HepG2 (cell line): ENCODE results near the gene GPER1. TPM values are rescaled to one million over a fixed set of nuclear protein-coding genes. Genes with fewer than 3 reads are reported as not detected.

ENCODE experiments used
- ATAC-seq: fragments of 200-7000 bp; cut with Tn5 transposase; 3 replicates; pipeline ENCODE4 v1.9.1; 2020; ENCODE audit warnings: mild to moderate bottlenecking, moderate library complexity
- BruUV-seq: library from RNA; stranded (reverse); fragments of 400-500 nt; replicated peaks from 2 replicates; lab custom pipeline; 2021; lab: Mats Ljungman, UMichigan
- CTCF ChIA-PET: fragments of 300-600 bp; formaldehyde crosslinking; extraction: SDS; loops from one replicate; lab custom pipeline; 2021; ENCODE audit warnings: low total read pairs, inconsistent platforms, low intra/inter-chr PET ratio; lab: Yijun Ruan, JAX
- POLR2A ChIA-PET: fragments of 350-600 bp; sonication (Branson Sonifier 250); formaldehyde crosslinking; loops from one replicate; lab custom pipeline; 2020; ENCODE audit warnings: antibody characterized with exemption, inconsistent platforms; lab: Yijun Ruan, JAX
- DNase-seq: peaks from one replicate; pipeline ENCODE4 v3.0.0-alpha.2; 2015; ENCODE audit warnings: low spot score
- FAIRE-seq: peaks from 3 replicates; lab custom pipeline; 2011; peaks lifted over from hg19 to GRCh38; lab: Jason Lieb, UNC
- H2AFZ ChIP-seq: one replicate; pipeline ENCODE4 v1.6.1; 2011; ENCODE audit warnings: low read length, inconsistent platforms
- H3K27ac ChIP-seq: fragments of 300-600 bp; 3 replicates; pipeline ENCODE4 v1.8.0; 2011; ENCODE audit warnings: mixed run types, mild to moderate bottlenecking, mixed read lengths, low read length, inconsistent platforms; ENCODE audit not compliant: insufficient read depth; ENCODE audit errors: extremely low read length
- H3K27me3 ChIP-seq, 2 experiments: fragments of 200-600 bp in 1 of 2; 2 replicates in 1 of 2; 3 replicates in 1 of 2; pipeline versions ENCODE4 v1.6.0 to v1.8.0; 2011; ENCODE audit warnings: low read length in 2 of 2, mild to moderate bottlenecking in 2 of 2, moderate library complexity in 2 of 2, inconsistent platforms in 1 of 2; ENCODE audit not compliant: insufficient read depth in 2 of 2, control insufficient read depth in 1 of 2
- H3K36me3 ChIP-seq, 2 experiments: fragments of 200-600 bp in 1 of 2; replicated peaks in 1 of 2; 2 replicates in 1 of 2; 3 replicates in 1 of 2; pipeline versions ENCODE4 v1.5.1 to v1.8.0; 2011; ENCODE audit warnings: low read length in 2 of 2, inconsistent platforms in 1 of 2; ENCODE audit not compliant: insufficient read depth in 2 of 2, control insufficient read depth in 1 of 2
- H3K4me1 ChIP-seq: 2 replicates; pipeline ENCODE4 v1.5.1; 2012; ENCODE audit warnings: low read length, inconsistent platforms; ENCODE audit not compliant: insufficient read depth
- H3K4me2 ChIP-seq: 2 replicates; pipeline ENCODE4 v1.6.0; 2011; ENCODE audit warnings: low read depth, low read length, inconsistent platforms
- H3K4me3 ChIP-seq, 3 experiments: fragments of 200-600 bp in 1 of 3; sonication (generic), shearing (Covaris generic) in 1 of 3; replicated peaks in 1 of 3; 2 replicates each; pipeline ENCODE4 v1.5.1; 2011 to 2016; ENCODE audit warnings: low read length in 3 of 3, inconsistent platforms in 2 of 3, low read depth in 2 of 3, mild to moderate bottlenecking in 2 of 3, control low read depth in 1 of 3, mixed read lengths in 1 of 3; ENCODE audit not compliant: insufficient read depth in 1 of 3
- H3K79me2 ChIP-seq: one replicate; pipeline ENCODE4 v1.6.1; 2011; ENCODE audit warnings: low read length, inconsistent platforms; ENCODE audit not compliant: insufficient read depth
- H3K9ac ChIP-seq: 2 replicates; pipeline ENCODE4 v1.6.0; 2011; ENCODE audit warnings: mild to moderate bottlenecking, low read depth, low read length, inconsistent platforms; ENCODE audit not compliant: insufficient read depth
- H3K9me3 ChIP-seq: 2 replicates; pipeline ENCODE4 v1.5.1; 2012; ENCODE audit warnings: mild to moderate bottlenecking, low read length
- H4K20me1 ChIP-seq: 2 replicates; pipeline ENCODE4 v1.6.0; 2011; ENCODE audit warnings: inconsistent platforms, mild to moderate bottlenecking, low read length, moderate library complexity; ENCODE audit not compliant: insufficient read depth
- GZF1 ChIP-seq: sonication (generic); formaldehyde crosslinking; IDR thresholded peaks from 2 replicates; pipeline ENCODE4 v1.5.1; 2020; ENCODE audit warnings: mild to moderate bottlenecking, missing genetic modification reagents
- IKZF1 ChIP-seq: fragments of 450-650 bp; IDR thresholded peaks from 2 replicates; pipeline ENCODE4 v1.7.1; 2016
- KLF13 ChIP-seq: sonication (generic); formaldehyde crosslinking; IDR thresholded peaks from 2 replicates; pipeline ENCODE4 v1.4.0; 2020; ENCODE audit warnings: mild to moderate bottlenecking, missing genetic modification reagents
- MATR3 ChIP-seq: sonication (generic); formaldehyde crosslinking; IDR thresholded peaks from 2 replicates; pipeline ENCODE4 v1.4.0; 2020; ENCODE audit warnings: missing genetic modification reagents
- PITX1 ChIP-seq: sonication (generic); formaldehyde crosslinking; IDR thresholded peaks from 2 replicates; pipeline ENCODE4 v1.5.1; 2020; ENCODE audit warnings: mild to moderate bottlenecking, missing genetic modification reagents
- SMAD3 ChIP-seq: sonication (generic); formaldehyde crosslinking; IDR thresholded peaks from 2 replicates; pipeline ENCODE4 v1.4.0; 2020; ENCODE audit warnings: missing genetic modification reagents
- SP2 ChIP-seq: sonication (generic); formaldehyde crosslinking; IDR thresholded peaks from 2 replicates; pipeline ENCODE4 v1.5.1; 2020; ENCODE audit warnings: mild to moderate bottlenecking, missing genetic modification reagents
- TP53 ChIP-seq: sonication (generic); formaldehyde crosslinking; conservative IDR thresholded peaks from 2 replicates; pipeline ENCODE4 v1.4.0; 2020; ENCODE audit warnings: missing genetic modification reagents
- ZFAT ChIP-seq: sonication (generic); formaldehyde crosslinking; conservative IDR thresholded peaks from 2 replicates; pipeline ENCODE4 v1.8.1; 2023; ENCODE audit warnings: missing genetic modification reagents, inconsistent platforms
- ZNF160 ChIP-seq: sonication (generic); formaldehyde crosslinking; IDR thresholded peaks from 2 replicates; pipeline ENCODE4 v1.8.0; 2022; ENCODE audit warnings: mild to moderate bottlenecking, inconsistent platforms, missing genetic modification reagents
- ZNF251 ChIP-seq: sonication (generic); formaldehyde crosslinking; IDR thresholded peaks from 2 replicates; pipeline ENCODE4 v1.9.0; 2021; ENCODE audit warnings: mild to moderate bottlenecking, missing genetic modification reagents
- ZNF337 ChIP-seq: sonication (generic); formaldehyde crosslinking; IDR thresholded peaks from 2 replicates; pipeline ENCODE4 v1.5.1; 2020; ENCODE audit warnings: missing genetic modification reagents, low read depth, mild to moderate bottlenecking, borderline replicate concordance
- WGBS: methylation state at CpG from one replicate; pipeline ENCODE4 v1.1.6; 2017; ENCODE audit warnings: low lambda C conversion rate; 5-methylcytosine and 5-hydroxymethylcytosine counted together
- in situ Hi-C: cut with HindIII; loops from 2 replicates; pipeline ENCODE4 v1.10.0; 2017; ENCODE audit warnings: low pct_unique_long_range_greater_than_20kb; ENCODE audit not compliant: extremely low pct_ligation_motif_present
- intact Hi-C: fragments of 100-400 bp; cut with micrococcal nuclease; formaldehyde crosslinking; loops from one replicate; pipeline ENCODE4 v1.10.0; 2022; ENCODE audit not compliant: unreplicated experiment
- polyA plus RNA-seq, 8 experiments: library from polyadenylated mRNA; depleted of rRNA in 3 of 8; stranded (reverse) in 7 of 8; unstranded in 1 of 8; fragments of >200 nt; fragmentation: Illumina TruSeq in 4 of 8; extraction: Trizol in 4 of 8; gene quantifications; 2 replicates each; pipeline versions ENCODE4 v1.2.1 to v1.2.3, GENCODE V29; 2011 to 2016; ENCODE audit warnings: low read depth in 4 of 8, missing spikeins in 1 of 8, mixed read lengths in 1 of 8; ENCODE audit not compliant: insufficient read depth in 1 of 8
- total RNA-seq, 5 experiments: library from RNA; depleted of rRNA; stranded (reverse); fragments of >200 nt; fragmentation: Illumina TruSeq; extraction: Trizol; gene quantifications; 2 replicates each; pipeline ENCODE4 v1.2.3, GENCODE V29; 2016; ENCODE audit warnings: low read depth in 1 of 5
- TF ChIP-seq, protein P1 (sequence below): sonication (generic); formaldehyde crosslinking; IDR thresholded peaks from 2 replicates; pipeline ENCODE4 v1.4.0; 2020; ENCODE audit warnings: mild to moderate bottlenecking, missing genetic modification reagents, borderline replicate concordance
- TF ChIP-seq, protein P2 (sequence below): sonication (generic); formaldehyde crosslinking; IDR thresholded peaks from 2 replicates; pipeline ENCODE4 v1.4.0; 2020; ENCODE audit warnings: missing genetic modification reagents, low read depth, mild to moderate bottlenecking, borderline replicate concordance
- TF ChIP-seq, protein P3 (sequence below): sonication (generic); formaldehyde crosslinking; IDR thresholded peaks from 2 replicates; pipeline ENCODE4 v1.8.1; 2023; ENCODE audit warnings: mild to moderate bottlenecking, missing genetic modification reagents, borderline replicate concordance

Gene GPER1
- total and polyA plus RNA-seq, 2 of the 13 experiments (the other 11 are each of a cell fraction or from before 2014, with no cell fraction given), result 12.7 to 19.7 TPM

- ChIA-PET CTCF (interaction anchor here (0.8 to 0.9 kb wide), 2 partner anchors 24 to 62 kb away, joined by 3 read pairs; partner anchors contain the start of gene CYP2W1), POLR2A (interaction anchor here (0.9 to 2.9 kb wide), 7 partner anchors 15 to 113 kb away, joined by 3 to 17 read pairs (median 9); no protein-coding TSS in a partner anchor)
- Histone ChIP-seq H3K27ac (peak within 1 kb of the TSS; percentile 94), H3K4me2 (peak within 1 kb of the TSS; percentile 98), H3K9ac (peak within 1 kb of the TSS; percentile 82), H3K79me2 (peaks cover 27% of the 10 kb centered on the region), H2AFZ (peak within 1 kb of the TSS; percentile 48), H4K20me1 (no peaks in the 10 kb centered on the region), H3K9me3 (no peaks in the 10 kb centered on the region), H3K27me3 (no peaks in the 10 kb centered on the region; a peak in 2 of 5 replicates), H3K4me3 (peak within 1 kb of the TSS; percentile 72 to 85 (median 73)), H3K36me3 (peaks cover 0 to 1% of the 10 kb centered on the region in 2 experiments; a peak in 1 of 5 replicates), H3K4me1 (peaks cover 81% of the 10 kb centered on the region)
- peak; percentile 94 for DNase-seq
- WGBS, result 0% methylated on average over 7 of the region's 74 CpGs
- ATAC-seq, result peak; percentile 86
- in situ Hi-C loops, result no loop called here
- BruUV-seq, result no TSS peak
- FAIRE-seq, result peak; percentile 26
- intact Hi-C loops, result loop anchor here (5.0 kb wide), 1 partner anchor 52 kb away; no protein-coding TSS in a partner anchor
- TF ChIP-seq SMAD3 (CRISPR knock-in tag), result no peak
- peak; percentile 32; the same call in 1 of the 2 replicates for TF ChIP-seq ZFAT
- TF ChIP-seq MATR3 (CRISPR knock-in tag), result no peak
- no peak for TF ChIP-seq PITX1 (CRISPR knock-in tag)
- no peak for TF ChIP-seq TP53 (CRISPR knock-in tag)
- TF ChIP-seq KLF13, result no peak
- TF ChIP-seq, protein P1, sequence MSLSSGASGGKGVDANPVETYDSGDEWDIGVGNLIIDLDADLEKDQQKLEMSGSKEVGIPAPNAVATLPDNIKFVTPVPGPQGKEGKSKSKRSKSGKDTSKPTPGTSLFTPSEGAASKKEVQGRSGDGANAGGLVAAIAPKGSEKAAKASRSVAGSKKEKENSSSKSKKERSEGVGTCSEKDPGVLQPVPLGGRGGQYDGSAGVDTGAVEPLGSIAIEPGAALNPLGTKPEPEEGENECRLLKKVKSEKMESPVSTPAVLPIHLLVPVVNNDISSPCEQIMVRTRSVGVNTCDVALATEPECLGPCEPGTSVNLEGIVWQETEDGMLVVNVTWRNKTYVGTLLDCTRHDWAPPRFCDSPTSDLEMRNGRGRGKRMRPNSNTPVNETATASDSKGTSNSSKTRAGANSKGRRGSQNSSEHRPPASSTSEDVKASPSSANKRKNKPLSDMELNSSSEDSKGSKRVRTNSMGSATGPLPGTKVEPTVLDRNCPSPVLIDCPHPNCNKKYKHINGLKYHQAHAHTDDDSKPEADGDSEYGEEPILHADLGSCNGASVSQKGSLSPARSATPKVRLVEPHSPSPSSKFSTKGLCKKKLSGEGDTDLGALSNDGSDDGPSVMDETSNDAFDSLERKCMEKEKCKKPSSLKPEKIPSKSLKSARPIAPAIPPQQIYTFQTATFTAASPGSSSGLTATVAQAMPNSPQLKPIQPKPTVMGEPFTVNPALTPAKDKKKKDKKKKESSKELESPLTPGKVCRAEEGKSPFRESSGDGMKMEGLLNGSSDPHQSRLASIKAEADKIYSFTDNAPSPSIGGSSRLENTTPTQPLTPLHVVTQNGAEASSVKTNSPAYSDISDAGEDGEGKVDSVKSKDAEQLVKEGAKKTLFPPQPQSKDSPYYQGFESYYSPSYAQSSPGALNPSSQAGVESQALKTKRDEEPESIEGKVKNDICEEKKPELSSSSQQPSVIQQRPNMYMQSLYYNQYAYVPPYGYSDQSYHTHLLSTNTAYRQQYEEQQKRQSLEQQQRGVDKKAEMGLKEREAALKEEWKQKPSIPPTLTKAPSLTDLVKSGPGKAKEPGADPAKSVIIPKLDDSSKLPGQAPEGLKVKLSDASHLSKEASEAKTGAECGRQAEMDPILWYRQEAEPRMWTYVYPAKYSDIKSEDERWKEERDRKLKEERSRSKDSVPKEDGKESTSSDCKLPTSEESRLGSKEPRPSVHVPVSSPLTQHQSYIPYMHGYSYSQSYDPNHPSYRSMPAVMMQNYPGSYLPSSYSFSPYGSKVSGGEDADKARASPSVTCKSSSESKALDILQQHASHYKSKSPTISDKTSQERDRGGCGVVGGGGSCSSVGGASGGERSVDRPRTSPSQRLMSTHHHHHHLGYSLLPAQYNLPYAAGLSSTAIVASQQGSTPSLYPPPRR (CRISPR knock-in tag), result 0 out of 2 replicates have a peak, but pooled peaks have one; percentile 31
- TF ChIP-seq, protein P2, sequence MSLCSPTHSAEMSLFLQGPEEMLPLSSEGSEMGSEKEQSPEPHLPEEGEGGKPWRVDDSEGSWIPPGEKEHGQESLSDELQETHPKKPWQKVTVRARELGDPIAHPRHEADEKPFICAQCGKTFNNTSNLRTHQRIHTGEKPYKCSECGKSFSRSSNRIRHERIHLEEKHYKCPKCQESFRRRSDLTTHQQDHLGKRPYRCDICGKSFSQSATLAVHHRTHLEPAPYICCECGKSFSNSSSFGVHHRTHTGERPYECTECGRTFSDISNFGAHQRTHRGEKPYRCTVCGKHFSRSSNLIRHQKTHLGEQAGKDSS (CRISPR knock-in tag), result no peak
- TF ChIP-seq ZNF337 (CRISPR knock-in tag), result no peak
- no peak for TF ChIP-seq ZNF160 (CRISPR knock-in tag)
- TF ChIP-seq IKZF1, result no peak
- TF ChIP-seq ZNF251 (CRISPR knock-in tag), result no peak
- TF ChIP-seq, protein P3, sequence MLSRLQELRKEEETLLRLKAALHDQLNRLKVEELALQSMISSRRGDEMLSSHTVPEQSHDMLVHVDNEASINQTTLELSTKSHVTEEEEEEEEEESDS, result no peak
- peak; percentile 14; the same call in 1 of the 2 replicates for TF ChIP-seq SP2 (CRISPR knock-in tag)
- TF ChIP-seq GZF1 (CRISPR knock-in tag), result no peak
These were observed 43.5 kb upstream of the GPER1 start, which contains the start of gene GPR146 for GRCh38 chr7:1044189-1045068. Gene GPR146, plus strand, starts transcription at chr7:1044546. Its CDS starts 12,970 bp downstream, at chr7:1057516.
